ENCODE measurements around the gene NEU1. TPM values are rescaled to one million over a fixed set of nuclear protein-coding genes. Genes with fewer than 3 reads are reported as not detected.

NEU1 gene
- total RNA-seq, 2 experiments from 2014 or later, result 5.5 to 13.4 TPM

DNA sequence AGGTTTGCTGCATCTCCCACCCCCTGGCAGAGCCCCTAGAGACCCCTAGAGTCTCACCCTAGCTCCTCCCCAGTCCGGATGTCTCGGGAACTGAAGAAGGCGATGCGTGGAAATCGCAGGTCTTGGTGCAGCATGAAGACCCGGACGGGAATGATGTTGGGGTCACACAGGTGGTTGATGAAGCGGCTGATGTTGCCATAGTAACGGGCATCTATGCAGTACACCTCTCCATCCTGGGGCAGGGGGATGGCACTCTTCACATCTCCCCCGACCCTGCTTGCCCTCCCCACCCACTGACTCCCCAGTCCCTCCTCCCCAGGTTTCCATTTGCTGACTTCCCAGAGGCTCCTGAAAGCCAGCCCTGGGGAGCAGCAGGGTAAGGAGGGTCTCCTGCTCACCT, 18.0 kb upstream of the NEU1 start:
- DNase-seq (ENCODE audit: low spot score), result no peak
- H3K4me1 ChIP-seq (ENCODE audit: insufficient read depth, low read length, poor library complexity, severe bottlenecking), result no peaks in the 10 kb centered on the region
- CTCF ChIA-PET (ENCODE audit: unreplicated experiment), result no interaction called here
- H3K36me3 ChIP-seq (ENCODE audit: insufficient read depth, low read length), result peaks cover 61% of the 10 kb centered on the region
- no peaks in the 10 kb centered on the region for H4K20me1 ChIP-seq (ENCODE audit: insufficient read depth, low read length)
- H3K27ac ChIP-seq (ENCODE audit: low read depth, low read length, poor library complexity, severe bottlenecking), result no peak overlapping the region
- H3K4me3 ChIP-seq (ENCODE audit: low read depth, low read length, poor library complexity, severe bottlenecking), result no peak overlapping the region
- no peaks in the 10 kb centered on the region for H3K79me2 ChIP-seq (ENCODE audit: insufficient read depth, low read depth, low read length)
- no peaks in the 10 kb centered on the region for H3K9me3 ChIP-seq (ENCODE audit: low read length)
- H3K9me2 ChIP-seq (ENCODE audit: insufficient read depth, low read length), result no peaks in the 10 kb centered on the region
- POLR2A ChIA-PET, result no interaction called here
- TF ChIP-seq EZH2phosphoT487 (IDR thresholded peaks at IDR 0.05; ENCODE audit: borderline replicate concordance, low read depth, low read length), result no peak
- TF ChIP-seq, protein P1, sequence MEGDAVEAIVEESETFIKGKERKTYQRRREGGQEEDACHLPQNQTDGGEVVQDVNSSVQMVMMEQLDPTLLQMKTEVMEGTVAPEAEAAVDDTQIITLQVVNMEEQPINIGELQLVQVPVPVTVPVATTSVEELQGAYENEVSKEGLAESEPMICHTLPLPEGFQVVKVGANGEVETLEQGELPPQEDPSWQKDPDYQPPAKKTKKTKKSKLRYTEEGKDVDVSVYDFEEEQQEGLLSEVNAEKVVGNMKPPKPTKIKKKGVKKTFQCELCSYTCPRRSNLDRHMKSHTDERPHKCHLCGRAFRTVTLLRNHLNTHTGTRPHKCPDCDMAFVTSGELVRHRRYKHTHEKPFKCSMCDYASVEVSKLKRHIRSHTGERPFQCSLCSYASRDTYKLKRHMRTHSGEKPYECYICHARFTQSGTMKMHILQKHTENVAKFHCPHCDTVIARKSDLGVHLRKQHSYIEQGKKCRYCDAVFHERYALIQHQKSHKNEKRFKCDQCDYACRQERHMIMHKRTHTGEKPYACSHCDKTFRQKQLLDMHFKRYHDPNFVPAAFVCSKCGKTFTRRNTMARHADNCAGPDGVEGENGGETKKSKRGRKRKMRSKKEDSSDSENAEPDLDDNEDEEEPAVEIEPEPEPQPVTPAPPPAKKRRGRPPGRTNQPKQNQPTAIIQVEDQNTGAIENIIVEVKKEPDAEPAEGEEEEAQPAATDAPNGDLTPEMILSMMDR (conservative IDR thresholded peaks at IDR 0.05; ENCODE audit: low read length), result no peak
- no TSS peak for BruUV-seq (replicated peaks)
- H2AFZ ChIP-seq (ENCODE audit: low read length), result no peak overlapping the region
- no peak overlapping the region for H3K4me2 ChIP-seq (ENCODE audit: low read length)
- intact Hi-C loops (cut with micrococcal nuclease; ENCODE audit: unreplicated experiment), result no loop called here

DNA sequence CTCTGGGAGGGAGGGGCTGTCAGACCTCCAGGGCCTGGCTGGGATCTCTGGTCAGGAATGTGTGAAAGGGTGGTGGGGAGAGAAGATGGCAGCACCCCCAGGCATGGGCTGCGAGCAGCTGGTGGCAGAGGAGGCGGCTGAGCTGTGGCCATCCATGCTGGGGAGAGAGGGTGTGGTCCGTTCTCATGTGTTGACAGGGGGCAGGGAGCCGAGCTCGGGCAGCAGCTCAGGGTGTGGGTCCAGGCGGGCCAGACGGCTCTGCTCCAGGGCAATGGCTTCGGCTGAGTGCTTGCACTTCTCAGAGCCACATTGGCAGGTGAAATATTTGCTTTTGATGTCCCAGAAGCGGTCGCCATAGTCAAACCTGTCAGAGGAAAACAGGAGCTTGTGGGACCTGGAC, 17.3 kb upstream of the NEU1 start:
- no peaks in the 10 kb centered on the region for H3K9me2 ChIP-seq (ENCODE audit: insufficient read depth, low read length)
- peaks cover 54% of the 10 kb centered on the region for H3K36me3 ChIP-seq (ENCODE audit: insufficient read depth, low read length)
- intact Hi-C loops (cut with micrococcal nuclease; ENCODE audit: unreplicated experiment), result no loop called here
- ChIA-PET POLR2A (no interaction called here), CTCF (ENCODE audit: unreplicated experiment) (no interaction called here)
- no peak overlapping the region for H3K4me3 ChIP-seq (ENCODE audit: low read depth, low read length, poor library complexity, severe bottlenecking)
- no peak overlapping the region for H3K4me2 ChIP-seq (ENCODE audit: low read length)
- no peak overlapping the region for H2AFZ ChIP-seq (ENCODE audit: low read length)
- TF ChIP-seq EZH2phosphoT487 (IDR thresholded peaks at IDR 0.05; ENCODE audit: borderline replicate concordance, low read depth, low read length), result no peak
- TF ChIP-seq, protein P1 (conservative IDR thresholded peaks at IDR 0.05; ENCODE audit: low read length), result no peak
- no peak overlapping the region for H3K27ac ChIP-seq (ENCODE audit: low read depth, low read length, poor library complexity, severe bottlenecking)
- DNase-seq (ENCODE audit: low spot score), result no peak
- H3K4me1 ChIP-seq (ENCODE audit: insufficient read depth, low read length, poor library complexity, severe bottlenecking), result peaks cover under 1% of the 10 kb centered on the region
- no peaks in the 10 kb centered on the region for H3K79me2 ChIP-seq (ENCODE audit: insufficient read depth, low read depth, low read length)
- no peaks in the 10 kb centered on the region for H3K9me3 ChIP-seq (ENCODE audit: low read length)
- H4K20me1 ChIP-seq (ENCODE audit: insufficient read depth, low read length), result no peaks in the 10 kb centered on the region
- TSS peak; percentile 95 for BruUV-seq (replicated peaks)

DNA sequence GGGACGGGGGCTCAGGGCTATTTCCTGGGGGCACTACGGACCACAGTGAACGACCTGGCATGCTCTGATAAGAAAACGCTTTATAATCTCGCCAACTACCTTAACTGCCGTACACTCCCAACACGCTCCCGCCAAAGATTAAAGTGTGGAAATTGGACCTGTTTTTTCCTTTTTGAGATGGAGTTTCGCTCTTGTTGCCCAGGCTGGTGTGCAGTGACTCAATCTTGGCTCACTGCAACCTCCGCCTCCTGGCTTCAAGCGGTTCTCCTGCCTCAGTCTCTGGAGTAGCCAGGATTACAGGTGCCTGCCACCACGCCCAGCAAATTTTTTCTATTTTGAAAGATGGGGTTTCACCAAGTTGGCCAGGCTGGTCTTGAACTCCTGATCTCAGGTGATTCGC, 16.5 kb upstream of the NEU1 start:
- BruUV-seq (replicated peaks), result no TSS peak
- POLR2A ChIA-PET, result no interaction called here

More for the DNA sequence above, 16.5 kb upstream of the NEU1 start:
- intact Hi-C loops (cut with micrococcal nuclease; ENCODE audit: unreplicated experiment), result no loop called here
- no peak overlapping the region for H3K4me2 ChIP-seq (ENCODE audit: low read length)
- H3K36me3 ChIP-seq (ENCODE audit: insufficient read depth, low read length), result peaks cover 47% of the 10 kb centered on the region
- no peaks in the 10 kb centered on the region for H4K20me1 ChIP-seq (ENCODE audit: insufficient read depth, low read length)
- H3K9me3 ChIP-seq (ENCODE audit: low read length), result no peaks in the 10 kb centered on the region
- TF ChIP-seq EZH2phosphoT487 (IDR thresholded peaks at IDR 0.05; ENCODE audit: borderline replicate concordance, low read depth, low read length), result no peak
- TF ChIP-seq, protein P1 (conservative IDR thresholded peaks at IDR 0.05; ENCODE audit: low read length), result no peak
- H3K9me2 ChIP-seq (ENCODE audit: insufficient read depth, low read length), result no peaks in the 10 kb centered on the region
- no peak overlapping the region for H3K4me3 ChIP-seq (ENCODE audit: low read depth, low read length, poor library complexity, severe bottlenecking)
- CTCF ChIA-PET (ENCODE audit: unreplicated experiment), result no interaction called here
- H3K4me1 ChIP-seq (ENCODE audit: insufficient read depth, low read length, poor library complexity, severe bottlenecking), result peaks cover 8% of the 10 kb centered on the region
- H3K79me2 ChIP-seq (ENCODE audit: insufficient read depth, low read depth, low read length), result no peaks in the 10 kb centered on the region
- H3K27ac ChIP-seq (ENCODE audit: low read depth, low read length, poor library complexity, severe bottlenecking), result no peak overlapping the region
- no peak for DNase-seq (ENCODE audit: low spot score)
- no peak overlapping the region for H2AFZ ChIP-seq (ENCODE audit: low read length)

All from OCI-LY7 (cell line).